Natural killer cell treated with Interleukin-12 subunit alpha and Interleukin-12 subunit beta and Interleukin-15 and Interleukin-18, amount 100 ng/mL, for 72 hours (primary cell): ENCODE results near the gene RAB15. TPM values are rescaled to one million over a fixed set of nuclear protein-coding genes. Genes with fewer than 3 reads are reported as not detected.
A peak's percentile ranks its signal among the peaks of the same experiment; 100 is the strongest.

Experiments
- ATAC-seq, 2 donors: fragments of 150-1000 bp; cut with Tn5 transposase in 1 of 2; sonication (Bioruptor Pico), chemical (Tn5 transposase) in 1 of 2; 2 replicates each; pipeline ENCODE4 v1.10.0; 2021
- DNase-seq: peaks from one replicate; pipeline ENCODE4 v3.0.0; 2022; ENCODE audit warnings: low spot score
- H3K27ac Mint-ChIP-seq, 2 donors: 1 replicate in 1 of 2; 2 replicates in 1 of 2; pipeline ENCODE4 v1.8.0; 2022; ENCODE audit warnings: mixed read lengths in 2 of 2, mild to moderate bottlenecking in 1 of 2, moderate library complexity in 1 of 2
- H3K27me3 Mint-ChIP-seq, 2 donors: 1 replicate in 1 of 2; 2 replicates in 1 of 2; pipeline ENCODE4 v1.8.0; 2022; ENCODE audit warnings: mixed read lengths in 2 of 2
- H3K36me3 Mint-ChIP-seq: one replicate; pipeline ENCODE4 v1.8.0; 2022; ENCODE audit warnings: mixed read lengths
- H3K4me1 Mint-ChIP-seq, 2 donors: 1 replicate in 1 of 2; 2 replicates in 1 of 2; pipeline ENCODE4 v1.8.0; 2022; ENCODE audit warnings: low read depth in 2 of 2, mixed read lengths in 2 of 2, mild to moderate bottlenecking in 1 of 2
- H3K4me3 Mint-ChIP-seq: one replicate; pipeline ENCODE4 v1.8.0; 2022; ENCODE audit warnings: mixed read lengths
- H3K9me3 Mint-ChIP-seq: 2 replicates; pipeline ENCODE4 v1.8.0; 2022; ENCODE audit warnings: mixed read lengths
- total RNA-seq, 2 donors: library from RNA; stranded (reverse); gene quantifications; one replicate each; pipeline ENCODE4 v1.2.3, GENCODE V29; 2022

Gene RAB15
- total RNA-seq, 2 donors from 2014 or later, result 1.8 to 2.1 TPM

GRCh38 chr14:64974563-64974962, 2.4 kb upstream of the RAB15 start:
- H3K9me3 Mint-ChIP-seq, result no peaks in the 10 kb centered on the region
- no peak overlapping the region for H3K27ac Mint-ChIP-seq
- H3K4me1 Mint-ChIP-seq, result peaks cover 0 to 5% of the 10 kb centered on the region in 2 donors
- DNase-seq (no peak), ATAC-seq (no peak)
- H3K36me3 Mint-ChIP-seq, result no peaks in the 10 kb centered on the region
- peaks cover 0 to 2% of the 10 kb centered on the region in 2 donors for H3K27me3 Mint-ChIP-seq
- no peak overlapping the region for H3K4me3 Mint-ChIP-seq

- Mint-ChIP-seq H3K27ac (no peak overlapping the region), H3K9me3 (no peaks in the 10 kb centered on the region), H3K4me3 (no peak overlapping the region), H3K36me3 (no peaks in the 10 kb centered on the region), H3K27me3 (peaks cover 0 to 2% of the 10 kb centered on the region in 2 donors), H3K4me1 (peaks cover 0 to 5% of the 10 kb centered on the region in 2 donors)
- DNase-seq (no peak), ATAC-seq (no peak)
These were observed 1.7 kb upstream of the RAB15 start for GRCh38 chr14:64973826-64974225.

GRCh38 chr14:64973026-64973442, 898 bp upstream of the RAB15 start:
- Mint-ChIP-seq H3K4me1 (peaks cover 5% of the 10 kb centered on the region in 2 donors), H3K4me3 (peak overlapping the region; percentile 72), H3K27ac (no peak overlapping the region), H3K27me3 (peaks cover 0 to 2% of the 10 kb centered on the region in 2 donors), H3K36me3 (no peaks in the 10 kb centered on the region), H3K9me3 (no peaks in the 10 kb centered on the region)
- DNase-seq (no peak), ATAC-seq (no peak)

- peaks cover 5% of the 10 kb centered on the region in 2 donors for H3K4me1 Mint-ChIP-seq
- H3K4me3 Mint-ChIP-seq, result peak overlapping the region; percentile 41
- no peaks in the 10 kb centered on the region for H3K9me3 Mint-ChIP-seq
- H3K27ac Mint-ChIP-seq, result no peak overlapping the region
- no peak for DNase-seq
- ATAC-seq, result no peak
- peaks cover 0 to 2% of the 10 kb centered on the region in 2 donors for H3K27me3 Mint-ChIP-seq
- H3K36me3 Mint-ChIP-seq, result no peaks in the 10 kb centered on the region
These were observed 619 bp downstream of the RAB15 start for GRCh38 chr14:64971491-64971942.

GRCh38 chr14:64970776-64971477, 1.2 kb downstream of the RAB15 start:
- Mint-ChIP-seq H3K27ac (no peak overlapping the region), H3K4me3 (peak overlapping the region; percentile 41), H3K9me3 (no peaks in the 10 kb centered on the region), H3K27me3 (peaks cover 0 to 2% of the 10 kb centered on the region in 2 donors), H3K4me1 (peaks cover 5% of the 10 kb centered on the region in 2 donors), H3K36me3 (no peaks in the 10 kb centered on the region)
- DNase-seq (no peak), ATAC-seq (no peak)

- Mint-ChIP-seq H3K4me1 (peaks cover 5% of the 10 kb centered on the region in 2 donors), H3K36me3 (no peaks in the 10 kb centered on the region), H3K4me3 (peak overlapping the region; percentile 8), H3K27ac (no peak overlapping the region), H3K27me3 (peaks cover 0 to 2% of the 10 kb centered on the region in 2 donors), H3K9me3 (no peaks in the 10 kb centered on the region)
- ATAC-seq (no peak), DNase-seq (no peak)
These were observed 2.1 kb downstream of the RAB15 start for GRCh38 chr14:64970041-64970440.

GRCh38 chr14:64968651-64969050, 3.5 kb downstream of the RAB15 start:
- DNase-seq (no peak), ATAC-seq (no peak)
- H3K9me3 Mint-ChIP-seq, result no peaks in the 10 kb centered on the region
- no peak overlapping the region for H3K27ac Mint-ChIP-seq
- H3K4me1 Mint-ChIP-seq, result peaks cover 5 to 10% of the 10 kb centered on the region in 2 donors
- H3K27me3 Mint-ChIP-seq, result no peaks in the 10 kb centered on the region
- H3K36me3 Mint-ChIP-seq, result no peaks in the 10 kb centered on the region
- no peak overlapping the region for H3K4me3 Mint-ChIP-seq

- no peaks in the 10 kb centered on the region for H3K27me3 Mint-ChIP-seq
- no peak for ATAC-seq
- peaks cover 5 to 10% of the 10 kb centered on the region in 2 donors for H3K4me1 Mint-ChIP-seq
- no peaks in the 10 kb centered on the region for H3K9me3 Mint-ChIP-seq
- no peaks in the 10 kb centered on the region for H3K36me3 Mint-ChIP-seq
- no peak overlapping the region for H3K27ac Mint-ChIP-seq
- no peak for DNase-seq
- H3K4me3 Mint-ChIP-seq, result no peak overlapping the region
These were observed 4.0 kb downstream of the RAB15 start for GRCh38 chr14:64968167-64968566.

- H3K27ac Mint-ChIP-seq, result no peak overlapping the region
- no peaks in the 10 kb centered on the region for H3K9me3 Mint-ChIP-seq
- H3K36me3 Mint-ChIP-seq, result no peaks in the 10 kb centered on the region
- no peak for DNase-seq
- peaks cover 5 to 10% of the 10 kb centered on the region in 2 donors for H3K4me1 Mint-ChIP-seq
- no peak overlapping the region for H3K4me3 Mint-ChIP-seq
- ATAC-seq, result no peak
- no peaks in the 10 kb centered on the region for H3K27me3 Mint-ChIP-seq
These were observed 5.2 kb downstream of the RAB15 start for GRCh38 chr14:64966976-64967375.

GRCh38 chr14:64965356-64966000, 6.7 kb downstream of the RAB15 start:
- Mint-ChIP-seq H3K36me3 (no peaks in the 10 kb centered on the region), H3K9me3 (no peaks in the 10 kb centered on the region), H3K4me1 (peaks cover 4 to 12% of the 10 kb centered on the region in 2 donors), H3K27ac (no peak overlapping the region), H3K27me3 (no peaks in the 10 kb centered on the region), H3K4me3 (no peak overlapping the region)
- DNase-seq (no peak), ATAC-seq (no peak)

- peaks cover 5 to 14% of the 10 kb centered on the region in 2 donors for H3K4me1 Mint-ChIP-seq
- no peaks in the 10 kb centered on the region for H3K9me3 Mint-ChIP-seq
- H3K27me3 Mint-ChIP-seq, result no peaks in the 10 kb centered on the region
- H3K4me3 Mint-ChIP-seq, result no peak overlapping the region
- no peaks in the 10 kb centered on the region for H3K36me3 Mint-ChIP-seq
- H3K27ac Mint-ChIP-seq, result no peak overlapping the region
- ATAC-seq (no peak), DNase-seq (no peak)
These were observed 8.5 kb downstream of the RAB15 start for GRCh38 chr14:64963611-64964010.

- Mint-ChIP-seq H3K9me3 (no peaks in the 10 kb centered on the region), H3K4me3 (no peak overlapping the region), H3K27ac (no peak overlapping the region), H3K36me3 (no peaks in the 10 kb centered on the region), H3K27me3 (no peaks in the 10 kb centered on the region), H3K4me1 (peaks cover 5 to 9% of the 10 kb centered on the region in 2 donors)
- no peak for ATAC-seq
- no peak for DNase-seq
These were observed 11.3 kb downstream of the RAB15 start for GRCh38 chr14:64960762-64961276.

GRCh38 chr14:64958743-64959142, 13.4 kb downstream of the RAB15 start:
- Mint-ChIP-seq H3K4me3 (no peak overlapping the region), H3K27ac (no peak overlapping the region), H3K9me3 (no peaks in the 10 kb centered on the region), H3K4me1 (peaks cover 5% of the 10 kb centered on the region in 2 donors), H3K27me3 (no peaks in the 10 kb centered on the region), H3K36me3 (no peaks in the 10 kb centered on the region)
- DNase-seq (no peak), ATAC-seq (no peak)

- H3K27ac Mint-ChIP-seq, result no peak overlapping the region
These were observed 13.9 kb downstream of the RAB15 start for GRCh38 chr14:64958201-64958600.

More at GRCh38 chr14:64958201-64958600, 13.9 kb downstream of the RAB15 start:
- Mint-ChIP-seq H3K36me3 (no peaks in the 10 kb centered on the region), H3K9me3 (no peaks in the 10 kb centered on the region), H3K27me3 (no peaks in the 10 kb centered on the region), H3K4me3 (no peak overlapping the region), H3K4me1 (peaks cover 4 to 6% of the 10 kb centered on the region in 2 donors)
- DNase-seq, result no peak
- ATAC-seq, result no peak
